ENCODE data around the gene ANP32E. TPM values are rescaled to one million over a fixed set of nuclear protein-coding genes. Genes with fewer than 3 reads are reported as not detected.
"Not testable (repeated sequence)": the region's sequence is repeated elsewhere in the genome, so short reads cannot be mapped to it uniquely, and the experiment has no call there.

ANP32E gene
- total RNA-seq, 2 experiments from 2014 or later = 176 to 212 TPM

- H3K4me3 Mint-ChIP-seq = no peak overlapping the region
- ATAC-seq = no peak
- H3K36me3 Mint-ChIP-seq (ENCODE audit: low read depth) = peaks cover 34% of the 10 kb centered on the region
- ChIA-PET POLR2A (interaction anchor here (0.6 to 1.3 kb wide), 9 partner anchors 8 to 689 kb away, joined by 3 to 8 read pairs (median 3); partner anchors contain the start of gene APH1A), CTCF (interaction anchor here (0.6 to 1.9 kb wide), 7 partner anchors 9 to 773 kb away, joined by 3 to 6 read pairs (median 3); partner anchors contain the start of gene RPRD2)
- intact Hi-C loops (cut with DNase I, micrococcal nuclease) = loop anchor here (1.0 to 10.0 kb wide), 5 partner anchors 20 to 643 kb away; partner anchors contain the start of genes ARNT (in 1 of the 2) and MRPS21 (in 1 of the 2)
- H3K9me3 Mint-ChIP-seq (ENCODE audit: low read depth) = no peaks in the 10 kb centered on the region
- peak overlapping the region; percentile 99 for H3K27ac Mint-ChIP-seq
- no peaks in the 10 kb centered on the region for H3K27me3 Mint-ChIP-seq
- DNase-seq = peak; percentile 73
- peaks cover 14% of the 10 kb centered on the region for H3K4me1 Mint-ChIP-seq
Measured at GRCh38 chr1:150233359-150234308, 2.3 kb downstream of the ANP32E start.

DNA sequence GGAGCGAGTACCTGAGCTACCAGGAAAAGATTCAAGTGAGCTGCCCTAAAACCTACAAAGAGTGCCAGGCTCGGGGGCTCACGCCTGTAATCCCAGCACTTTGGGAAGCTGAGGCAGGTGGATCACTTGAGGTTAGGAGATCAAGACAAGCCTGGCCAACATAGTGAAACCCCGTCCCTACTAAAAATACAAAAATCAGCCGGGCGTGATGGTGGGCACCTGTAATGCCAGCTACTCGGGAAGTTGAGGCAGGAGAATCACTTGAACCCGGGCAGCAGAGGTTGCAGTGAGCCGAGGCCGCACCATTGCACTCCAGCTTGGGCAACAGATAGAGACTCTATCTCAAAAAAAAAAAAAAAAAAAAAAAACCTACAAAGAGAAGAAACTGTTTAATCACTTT is 3.0 kb downstream of the ANP32E start:
- ChIA-PET POLR2A (interaction anchor here (0.6 to 0.7 kb wide), 2 partner anchors 36 to 83 kb away, joined by 6 to 8 read pairs; partner anchors contain the start of gene APH1A), CTCF (interaction anchor here (0.6 to 1.9 kb wide), 4 partner anchors 8 to 773 kb away, joined by 3 to 6 read pairs (median 4); no protein-coding TSS in a partner anchor)
- Mint-ChIP-seq H3K36me3 (ENCODE audit: low read depth) (peaks cover 37% of the 10 kb centered on the region), H3K27ac (peak overlapping the region; percentile 99), H3K4me1 (peaks cover 14% of the 10 kb centered on the region)
- H3K9me3 Mint-ChIP-seq (ENCODE audit: low read depth); ATAC-seq; H3K27me3 Mint-ChIP-seq; DNase-seq; H3K4me3 Mint-ChIP-seq: not testable (repeated sequence)
- intact Hi-C loops (cut with DNase I, micrococcal nuclease) = loop anchor here in 1 of 2 experiments (10.0 kb wide), 1 partner anchor 382 kb away; no protein-coding TSS in a partner anchor

- H3K4me3 Mint-ChIP-seq; CTCF ChIA-PET; DNase-seq; H3K4me1 Mint-ChIP-seq; ATAC-seq; POLR2A ChIA-PET; H3K9me3 Mint-ChIP-seq (ENCODE audit: low read depth); intact Hi-C loops (cut with DNase I, micrococcal nuclease); H3K27me3 Mint-ChIP-seq; H3K27ac Mint-ChIP-seq: not testable (repeated sequence)
- peaks cover 56% of the 10 kb centered on the region for H3K36me3 Mint-ChIP-seq (ENCODE audit: low read depth)
Measured at GRCh38 chr1:150228246-150228645, 7.7 kb downstream of the ANP32E start.

GRCh38 chr1:150227228-150227627 is 8.7 kb downstream of the ANP32E start:
- no peaks in the 10 kb centered on the region for H3K9me3 Mint-ChIP-seq (ENCODE audit: low read depth)
- no peak overlapping the region for H3K27ac Mint-ChIP-seq
- intact Hi-C loops (cut with DNase I, micrococcal nuclease) = no loop called here
- peaks cover 58% of the 10 kb centered on the region for H3K36me3 Mint-ChIP-seq (ENCODE audit: low read depth)
- CTCF ChIA-PET = no interaction called here
- no peak for ATAC-seq
- POLR2A ChIA-PET = no interaction called here
- no peak for DNase-seq
- H3K4me1 Mint-ChIP-seq = no peaks in the 10 kb centered on the region
- no peaks in the 10 kb centered on the region for H3K27me3 Mint-ChIP-seq
- no peak overlapping the region for H3K4me3 Mint-ChIP-seq

DNA sequence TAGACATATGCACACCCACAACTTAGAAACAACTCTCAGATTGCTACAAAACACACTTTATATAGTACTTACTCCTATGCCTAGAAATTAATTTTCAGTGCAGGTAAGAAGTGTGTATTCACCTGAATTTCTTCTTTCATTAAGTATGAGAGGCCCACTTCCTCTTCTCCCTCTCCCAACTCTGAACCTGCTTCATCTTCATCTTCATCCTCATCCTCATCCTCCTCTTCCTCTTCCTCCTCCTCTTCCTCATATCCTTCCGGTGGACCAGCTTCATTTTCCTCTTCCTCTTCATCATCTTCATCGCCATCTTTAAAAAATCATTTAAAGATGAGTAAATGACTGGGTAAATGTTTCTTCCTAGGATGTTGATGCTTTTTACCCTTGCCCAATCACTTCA is 9.4 kb downstream of the ANP32E start:
- no peaks in the 10 kb centered on the region for H3K27me3 Mint-ChIP-seq
- DNase-seq = no peak
- ATAC-seq = no peak
- H3K4me1 Mint-ChIP-seq = no peaks in the 10 kb centered on the region
- intact Hi-C loops (cut with DNase I, micrococcal nuclease) = no loop called here
- H3K36me3 Mint-ChIP-seq (ENCODE audit: low read depth) = peaks cover 58% of the 10 kb centered on the region
- CTCF ChIA-PET = no interaction called here
- POLR2A ChIA-PET = no interaction called here
- no peaks in the 10 kb centered on the region for H3K9me3 Mint-ChIP-seq (ENCODE audit: low read depth)
- H3K4me3 Mint-ChIP-seq = no peak overlapping the region
- H3K27ac Mint-ChIP-seq = no peak overlapping the region

DNA sequence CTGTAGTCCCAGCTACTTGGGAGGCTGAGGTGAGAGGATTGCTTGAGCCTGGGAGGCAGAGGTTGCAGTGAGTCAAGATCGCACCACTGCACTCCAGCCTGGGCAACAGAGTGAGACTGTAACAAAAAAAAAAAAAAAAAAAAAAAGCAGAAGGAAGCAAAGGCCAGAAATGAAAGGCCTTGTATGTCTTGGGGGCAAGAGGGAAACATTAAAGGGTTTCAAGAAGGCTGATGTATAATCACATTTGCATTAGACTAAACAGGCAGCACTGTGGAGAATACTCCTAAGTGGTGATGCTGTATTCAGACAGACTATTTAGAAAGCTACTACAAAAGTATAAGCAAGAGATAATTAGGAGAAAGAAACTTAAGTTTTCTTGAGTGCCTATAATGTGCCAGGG is 10.4 kb downstream of the ANP32E start:
- H3K27ac Mint-ChIP-seq = no peak overlapping the region
- CTCF ChIA-PET = interaction anchor here (0.9 to 1.3 kb wide), 2 partner anchors 8 to 38 kb away, joined by 4 to 6 read pairs; no protein-coding TSS in a partner anchor

GRCh38 chr1:150224983-150225382 is 10.9 kb downstream of the ANP32E start:
- Mint-ChIP-seq H3K9me3 (ENCODE audit: low read depth) (no peaks in the 10 kb centered on the region), H3K27ac (no peak overlapping the region), H3K27me3 (no peaks in the 10 kb centered on the region), H3K36me3 (ENCODE audit: low read depth) (peaks cover 49% of the 10 kb centered on the region), H3K4me3 (no peak overlapping the region), H3K4me1 (no peaks in the 10 kb centered on the region)
- DNase-seq = no peak
- ChIA-PET POLR2A (interaction anchor here (1.2 kb wide), 1 partner anchor 9 kb away, joined by 3 read pairs; no protein-coding TSS in a partner anchor), CTCF (interaction anchor here (0.9 to 1.3 kb wide), 2 partner anchors 9 to 37 kb away, joined by 4 to 6 read pairs; no protein-coding TSS in a partner anchor)
- ATAC-seq = no peak
- intact Hi-C loops (cut with DNase I, micrococcal nuclease) = no loop called here

More for the DNA sequence above, 10.4 kb downstream of the ANP32E start:
- ATAC-seq (no peak), DNase-seq (no peak)
- no peak overlapping the region for H3K4me3 Mint-ChIP-seq
- intact Hi-C loops (cut with DNase I, micrococcal nuclease) = no loop called here
- H3K36me3 Mint-ChIP-seq (ENCODE audit: low read depth) = peaks cover 53% of the 10 kb centered on the region
- H3K9me3 Mint-ChIP-seq (ENCODE audit: low read depth) = no peaks in the 10 kb centered on the region
- H3K4me1 Mint-ChIP-seq = no peaks in the 10 kb centered on the region
- POLR2A ChIA-PET = interaction anchor here (1.2 kb wide), 1 partner anchor 9 kb away, joined by 3 read pairs; no protein-coding TSS in a partner anchor
- H3K27me3 Mint-ChIP-seq = no peaks in the 10 kb centered on the region

- no peaks in the 10 kb centered on the region for H3K27me3 Mint-ChIP-seq
- POLR2A ChIA-PET = no interaction called here
- no peaks in the 10 kb centered on the region for H3K4me1 Mint-ChIP-seq
- H3K4me3 Mint-ChIP-seq = no peak overlapping the region
- intact Hi-C loops (cut with DNase I, micrococcal nuclease) = no loop called here
- ATAC-seq = no peak
- no peaks in the 10 kb centered on the region for H3K9me3 Mint-ChIP-seq (ENCODE audit: low read depth)
- H3K27ac Mint-ChIP-seq = no peak overlapping the region
- peaks cover 27% of the 10 kb centered on the region for H3K36me3 Mint-ChIP-seq (ENCODE audit: low read depth)
- DNase-seq = no peak
- CTCF ChIA-PET = no interaction called here
Measured at GRCh38 chr1:150221552-150221951, 14.4 kb downstream of the ANP32E start.

DNA sequence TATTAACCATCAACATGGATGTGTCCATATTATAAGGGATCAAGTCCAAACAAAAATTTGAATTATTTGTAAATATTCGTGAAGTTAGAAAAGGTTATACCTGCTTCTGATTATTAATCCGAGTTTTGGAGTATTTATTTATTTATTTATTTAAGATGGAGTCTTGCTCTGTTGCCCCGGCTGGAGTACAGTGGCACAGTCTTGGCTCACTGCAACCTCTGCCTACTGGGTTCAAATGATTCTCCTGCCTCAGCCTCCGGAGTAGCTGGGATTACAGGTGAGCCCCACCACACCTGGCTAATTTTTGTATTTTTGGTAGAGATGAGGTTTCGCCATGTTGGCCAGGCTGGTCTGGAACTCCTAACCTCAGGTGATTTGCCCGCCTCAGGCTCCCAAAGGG is 20.1 kb downstream of the ANP32E start:
- H3K36me3 Mint-ChIP-seq (ENCODE audit: low read depth); H3K27me3 Mint-ChIP-seq; intact Hi-C loops (cut with DNase I, micrococcal nuclease); DNase-seq; ATAC-seq; H3K4me3 Mint-ChIP-seq; H3K9me3 Mint-ChIP-seq (ENCODE audit: low read depth); H3K27ac Mint-ChIP-seq: not testable (repeated sequence)
- CTCF ChIA-PET = interaction anchor here (0.6 to 0.7 kb wide), 2 partner anchors 90 to 266 kb away, joined by 3 read pairs; no protein-coding TSS in a partner anchor
- peaks cover 19% of the 10 kb centered on the region for H3K4me1 Mint-ChIP-seq
- POLR2A ChIA-PET = interaction anchor here (0.6 kb wide), 1 partner anchor 67 kb away, joined by 3 read pairs; no protein-coding TSS in a partner anchor

GRCh38 chr1:150214099-150214756 is 21.7 kb downstream of the ANP32E start:
- H3K9me3 Mint-ChIP-seq (ENCODE audit: low read depth); H3K27me3 Mint-ChIP-seq; CTCF ChIA-PET; ATAC-seq; intact Hi-C loops (cut with DNase I, micrococcal nuclease); DNase-seq; H3K36me3 Mint-ChIP-seq (ENCODE audit: low read depth): not testable (repeated sequence)
- H3K4me1 Mint-ChIP-seq = peaks cover 19% of the 10 kb centered on the region
- POLR2A ChIA-PET = interaction anchor here (0.6 to 1.5 kb wide), 3 partner anchors 16 to 55 kb away, joined by 3 to 5 read pairs (median 3); partner anchors contain the start of gene APH1A
- H3K27ac Mint-ChIP-seq = peak overlapping the region; percentile 96
- peak overlapping the region; percentile 73 for H3K4me3 Mint-ChIP-seq
